Neural cell (in vitro differentiated cells): ENCODE measurements around the gene EGR4. TPM values are rescaled to one million over a fixed set of nuclear protein-coding genes. Genes with fewer than 3 reads are reported as not detected.

Experiments used
- H2AFZ ChIP-seq: fragments of 200-600, 300-800 bp; sonication (generic), shearing (Covaris generic); 2 replicates; pipeline ENCODE4 v1.6.0; 2014; ENCODE audit warnings: low read depth, mild to moderate bottlenecking, antibody characterized with exemption, low read length, moderate library complexity
- H3F3A ChIP-seq: fragments of 200-600 bp; shearing (Covaris generic); 2 replicates; pipeline ENCODE4 v1.6.1; 2016; ENCODE audit warnings: mild to moderate bottlenecking, moderate library complexity, mixed read lengths, antibody characterized with exemption, low read length; ENCODE audit not compliant: insufficient read depth, poor library complexity, severe bottlenecking
- H3K27ac ChIP-seq: fragments of 200-600, 300-800 bp; sonication (generic), shearing (Covaris generic); 2 replicates; pipeline ENCODE4 v1.5.1; 2014; ENCODE audit warnings: mild to moderate bottlenecking, low read length, moderate library complexity
- H3K27me3 ChIP-seq: fragments of 300-800, 200-600 bp; sonication (generic), shearing (Covaris generic); 2 replicates; pipeline ENCODE4 v1.6.0; 2014; ENCODE audit warnings: mild to moderate bottlenecking, low read depth, low read length, moderate library complexity; ENCODE audit not compliant: insufficient read depth
- H3K36me3 ChIP-seq: fragments of 300-800, 200-600 bp; sonication (generic), shearing (Covaris generic); 2 replicates; pipeline ENCODE4 v1.5.1; 2014; ENCODE audit warnings: mild to moderate bottlenecking, antibody characterized with exemption, low read length, moderate library complexity; ENCODE audit not compliant: insufficient read depth
- H3K4me2 ChIP-seq: fragments of 300-800, 200-600 bp; sonication (generic), shearing (Covaris generic); 2 replicates; pipeline ENCODE4 v1.6.0; 2014; ENCODE audit warnings: mild to moderate bottlenecking, low read length
- H3K4me3 ChIP-seq: fragments of 300-800, 200-600 bp; sonication (generic), shearing (Covaris generic); 2 replicates; pipeline ENCODE4 v1.5.1; 2014; ENCODE audit warnings: mild to moderate bottlenecking, low read length, moderate library complexity
- H3K79me2 ChIP-seq: fragments of 200-600 bp; shearing (Covaris generic); replicated peaks from 2 replicates; pipeline ENCODE4 v1.6.0; 2014; ENCODE audit warnings: mild to moderate bottlenecking, low read length, moderate library complexity; ENCODE audit not compliant: insufficient read depth
- H3K9ac ChIP-seq: fragments of 300-800, 200-600 bp; sonication (generic), shearing (Covaris generic); 2 replicates; pipeline ENCODE4 v1.6.1; 2016; ENCODE audit warnings: mild to moderate bottlenecking, low read length, mixed read lengths
- H3K9me2 ChIP-seq: fragments of 200-600 bp; shearing (Covaris generic); 2 replicates; pipeline ENCODE4 v1.6.1; 2016; ENCODE audit warnings: mild to moderate bottlenecking, low read length, mixed read lengths; ENCODE audit not compliant: insufficient read depth
- H3K9me3 ChIP-seq: fragments of 200-600, 300-800 bp; sonication (generic), shearing (Covaris generic); 2 replicates; pipeline ENCODE4 v1.6.1; 2016; ENCODE audit warnings: mild to moderate bottlenecking, mixed run types, low read length, moderate library complexity, mixed read lengths
- H4K20me1 ChIP-seq: fragments of 200-600 bp; shearing (Covaris generic); 2 replicates; pipeline ENCODE4 v1.6.1; 2016; ENCODE audit warnings: mild to moderate bottlenecking, mixed run types; ENCODE audit not compliant: insufficient read depth
- EP300 ChIP-seq: fragments of 450-650 bp; conservative IDR thresholded peaks from 2 replicates; pipeline ENCODE4 v1.6.1; 2014; ENCODE audit warnings: antibody characterized with exemption, mild to moderate bottlenecking, moderate library complexity; ENCODE audit not compliant: poor library complexity, severe bottlenecking
- EZH2 ChIP-seq: fragments of 200-600, 300-800 bp; shearing (Covaris generic), sonication (generic); IDR thresholded peaks from 2 replicates; pipeline ENCODE4 v1.6.1; 2014; ENCODE audit warnings: antibody characterized with exemption, low read length, borderline replicate concordance, mild to moderate bottlenecking; ENCODE audit not compliant: insufficient read depth, poor library complexity, severe bottlenecking
- MXI1 ChIP-seq: fragments of 450-650 bp; conservative IDR thresholded peaks from 2 replicates; pipeline ENCODE4 v1.6.1; 2014; ENCODE audit warnings: antibody characterized with exemption, mild to moderate bottlenecking; ENCODE audit not compliant: poor library complexity, severe bottlenecking
- POLR2AphosphoS5 ChIP-seq: IDR thresholded peaks from 2 replicates; pipeline ENCODE4 v1.6.1; 2012
- RAD21 ChIP-seq: fragments of 450-650 bp; conservative IDR thresholded peaks from 2 replicates; pipeline ENCODE4 v1.6.1; 2014; ENCODE audit warnings: antibody characterized with exemption, mild to moderate bottlenecking, moderate library complexity
- SMC3 ChIP-seq: fragments of 450-650 bp; conservative IDR thresholded peaks from 2 replicates; pipeline ENCODE4 v1.6.1; 2014; ENCODE audit warnings: antibody characterized with exemption, mild to moderate bottlenecking, moderate library complexity; ENCODE audit not compliant: poor library complexity
- TAF1 ChIP-seq: IDR thresholded peaks from 2 replicates; pipeline ENCODE4 v1.6.1; 2012; ENCODE audit warnings: low read depth
- polyA minus RNA-seq: library from RNA; depleted of rRNA, polyadenylated mRNA; stranded (reverse); fragments of >200 nt; gene quantifications from 2 replicates; pipeline ENCODE4 v1.2.3, GENCODE V29; 2014
- polyA plus RNA-seq: library from polyadenylated mRNA; depleted of rRNA; stranded (reverse); fragments of >200 nt; gene quantifications from 2 replicates; pipeline ENCODE4 v1.2.3, GENCODE V29; 2014
- TF ChIP-seq, protein P1 (sequence below): fragments of 450-650 bp; IDR thresholded peaks from 2 replicates; pipeline ENCODE4 v1.5.1; 2014; ENCODE audit warnings: antibody characterized with exemption, mild to moderate bottlenecking, moderate library complexity; ENCODE audit not compliant: poor library complexity, severe bottlenecking
- TF ChIP-seq, protein P2 (sequence below): IDR thresholded peaks from 2 replicates; pipeline ENCODE4 v1.6.1; 2012; ENCODE audit warnings: borderline replicate concordance

The EGR4 gene
- 0.90 TPM in 1 of 2 replicates, not detected in the other for polyA plus RNA-seq
- polyA minus RNA-seq = 0.69 and 1.2 TPM in 2 replicates

DNA sequence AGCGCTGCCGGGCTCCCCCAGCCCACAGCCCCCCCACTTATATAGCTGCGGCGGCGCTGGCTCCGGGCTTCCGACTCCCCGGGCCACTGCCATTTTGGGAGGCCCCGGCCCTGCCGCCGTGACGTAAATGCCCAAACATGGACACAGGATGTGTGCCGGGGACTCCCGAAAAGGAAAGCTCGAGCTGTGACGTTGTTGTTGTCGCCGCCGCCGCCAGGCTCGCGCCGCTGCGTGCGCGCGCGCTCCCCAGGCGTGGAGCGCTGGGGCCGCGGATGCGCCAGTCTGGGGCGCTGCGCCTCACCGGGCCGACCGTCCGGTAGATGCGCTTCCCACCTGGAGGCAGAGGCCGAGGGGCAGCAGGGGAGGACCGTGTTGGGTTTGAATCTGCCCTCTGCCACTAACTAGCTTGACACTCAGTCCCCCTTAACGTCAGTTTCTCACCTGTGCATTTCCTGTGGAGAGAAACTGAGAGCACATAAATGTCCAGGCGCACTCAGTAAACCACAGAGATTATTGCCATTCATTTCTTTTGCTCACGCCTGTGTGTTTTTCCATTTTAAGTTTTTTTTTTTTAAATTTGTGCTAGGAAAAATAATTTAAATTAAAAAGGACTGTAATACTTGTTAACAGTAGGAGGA, at the start of gene EGR4:
Gene EGR4, minus strand, starts transcription at position 15 of the 638 bp plus-strand sequence. CDS start 231 bp downstream, outside the sequence.
- no peaks in the 10 kb centered on the region for H4K20me1 ChIP-seq
- H3K4me2 ChIP-seq = peak within 1 kb of the TSS; percentile 64
- H3K27ac ChIP-seq = no peak within 1 kb of the TSS
- no peaks in the 10 kb centered on the region for H3K9me2 ChIP-seq
- H3K27me3 ChIP-seq = peaks cover 72% of the 10 kb centered on the region
- peak within 1 kb of the TSS; percentile 4 for H2AFZ ChIP-seq
- H3K9ac ChIP-seq = peak within 1 kb of the TSS; percentile 65
- H3K79me2 ChIP-seq = no peaks in the 10 kb centered on the region
- H3K9me3 ChIP-seq = no peaks in the 10 kb centered on the region
- TF ChIP-seq, protein P1, sequence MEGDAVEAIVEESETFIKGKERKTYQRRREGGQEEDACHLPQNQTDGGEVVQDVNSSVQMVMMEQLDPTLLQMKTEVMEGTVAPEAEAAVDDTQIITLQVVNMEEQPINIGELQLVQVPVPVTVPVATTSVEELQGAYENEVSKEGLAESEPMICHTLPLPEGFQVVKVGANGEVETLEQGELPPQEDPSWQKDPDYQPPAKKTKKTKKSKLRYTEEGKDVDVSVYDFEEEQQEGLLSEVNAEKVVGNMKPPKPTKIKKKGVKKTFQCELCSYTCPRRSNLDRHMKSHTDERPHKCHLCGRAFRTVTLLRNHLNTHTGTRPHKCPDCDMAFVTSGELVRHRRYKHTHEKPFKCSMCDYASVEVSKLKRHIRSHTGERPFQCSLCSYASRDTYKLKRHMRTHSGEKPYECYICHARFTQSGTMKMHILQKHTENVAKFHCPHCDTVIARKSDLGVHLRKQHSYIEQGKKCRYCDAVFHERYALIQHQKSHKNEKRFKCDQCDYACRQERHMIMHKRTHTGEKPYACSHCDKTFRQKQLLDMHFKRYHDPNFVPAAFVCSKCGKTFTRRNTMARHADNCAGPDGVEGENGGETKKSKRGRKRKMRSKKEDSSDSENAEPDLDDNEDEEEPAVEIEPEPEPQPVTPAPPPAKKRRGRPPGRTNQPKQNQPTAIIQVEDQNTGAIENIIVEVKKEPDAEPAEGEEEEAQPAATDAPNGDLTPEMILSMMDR = peak; percentile 58
- TF ChIP-seq, protein P2, sequence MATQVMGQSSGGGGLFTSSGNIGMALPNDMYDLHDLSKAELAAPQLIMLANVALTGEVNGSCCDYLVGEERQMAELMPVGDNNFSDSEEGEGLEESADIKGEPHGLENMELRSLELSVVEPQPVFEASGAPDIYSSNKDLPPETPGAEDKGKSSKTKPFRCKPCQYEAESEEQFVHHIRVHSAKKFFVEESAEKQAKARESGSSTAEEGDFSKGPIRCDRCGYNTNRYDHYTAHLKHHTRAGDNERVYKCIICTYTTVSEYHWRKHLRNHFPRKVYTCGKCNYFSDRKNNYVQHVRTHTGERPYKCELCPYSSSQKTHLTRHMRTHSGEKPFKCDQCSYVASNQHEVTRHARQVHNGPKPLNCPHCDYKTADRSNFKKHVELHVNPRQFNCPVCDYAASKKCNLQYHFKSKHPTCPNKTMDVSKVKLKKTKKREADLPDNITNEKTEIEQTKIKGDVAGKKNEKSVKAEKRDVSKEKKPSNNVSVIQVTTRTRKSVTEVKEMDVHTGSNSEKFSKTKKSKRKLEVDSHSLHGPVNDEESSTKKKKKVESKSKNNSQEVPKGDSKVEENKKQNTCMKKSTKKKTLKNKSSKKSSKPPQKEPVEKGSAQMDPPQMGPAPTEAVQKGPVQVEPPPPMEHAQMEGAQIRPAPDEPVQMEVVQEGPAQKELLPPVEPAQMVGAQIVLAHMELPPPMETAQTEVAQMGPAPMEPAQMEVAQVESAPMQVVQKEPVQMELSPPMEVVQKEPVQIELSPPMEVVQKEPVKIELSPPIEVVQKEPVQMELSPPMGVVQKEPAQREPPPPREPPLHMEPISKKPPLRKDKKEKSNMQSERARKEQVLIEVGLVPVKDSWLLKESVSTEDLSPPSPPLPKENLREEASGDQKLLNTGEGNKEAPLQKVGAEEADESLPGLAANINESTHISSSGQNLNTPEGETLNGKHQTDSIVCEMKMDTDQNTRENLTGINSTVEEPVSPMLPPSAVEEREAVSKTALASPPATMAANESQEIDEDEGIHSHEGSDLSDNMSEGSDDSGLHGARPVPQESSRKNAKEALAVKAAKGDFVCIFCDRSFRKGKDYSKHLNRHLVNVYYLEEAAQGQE = no peak
- TF ChIP-seq RAD21 = peak; percentile 60
- peak; percentile 47 for TF ChIP-seq SMC3
- peak; percentile 69 for TF ChIP-seq MXI1
- TF ChIP-seq POLR2AphosphoS5 = peak; percentile 71
- TF ChIP-seq EZH2 = no peak
- peak; percentile 69 for TF ChIP-seq EP300
- TF ChIP-seq TAF1 = no peak
- peak within 1 kb of the TSS; percentile 72 for H3K4me3 ChIP-seq
- H3F3A ChIP-seq = peaks cover 8% of the 10 kb centered on the region
- H3K36me3 ChIP-seq = no peaks in the 10 kb centered on the region

DNA sequence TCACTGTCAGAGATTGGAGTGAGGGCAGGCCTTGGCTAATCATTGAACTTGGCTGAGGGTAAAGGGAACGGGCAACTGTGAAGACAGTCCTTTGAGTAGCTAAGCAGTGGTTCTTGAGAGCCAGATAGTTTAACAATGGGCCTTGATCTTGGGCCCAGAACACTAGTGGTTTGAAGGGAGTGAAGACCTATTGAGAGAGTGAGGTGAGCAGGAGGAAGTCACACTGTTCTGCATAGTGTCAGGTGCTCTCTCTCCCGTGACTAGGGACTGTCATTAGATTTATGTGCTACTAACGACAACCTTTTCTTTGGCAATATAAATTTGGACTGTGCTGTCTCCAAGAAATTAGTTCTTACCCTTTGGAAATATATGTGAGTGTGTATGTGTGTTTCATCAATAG, 47.7 kb upstream of the EGR4 start:
- Histone ChIP-seq H2AFZ (no peak overlapping the region), H4K20me1 (no peaks in the 10 kb centered on the region), H3K4me2 (no peak overlapping the region), H3K79me2 (no peaks in the 10 kb centered on the region), H3K4me3 (no peak overlapping the region), H3K9me3 (no peaks in the 10 kb centered on the region), H3K27me3 (no peaks in the 10 kb centered on the region), H3K36me3 (no peaks in the 10 kb centered on the region), H3K9me2 (no peaks in the 10 kb centered on the region), H3F3A (no peaks in the 10 kb centered on the region), H3K27ac (no peak overlapping the region), H3K9ac (no peak overlapping the region)
- TF ChIP-seq SMC3 = no peak
- TF ChIP-seq TAF1 = no peak
